ENCODE measurements around the gene LRRFIP2. TPM values are rescaled to one million over a fixed set of nuclear protein-coding genes. Genes with fewer than 3 reads are reported as not detected.

Gene LRRFIP2, protein sequence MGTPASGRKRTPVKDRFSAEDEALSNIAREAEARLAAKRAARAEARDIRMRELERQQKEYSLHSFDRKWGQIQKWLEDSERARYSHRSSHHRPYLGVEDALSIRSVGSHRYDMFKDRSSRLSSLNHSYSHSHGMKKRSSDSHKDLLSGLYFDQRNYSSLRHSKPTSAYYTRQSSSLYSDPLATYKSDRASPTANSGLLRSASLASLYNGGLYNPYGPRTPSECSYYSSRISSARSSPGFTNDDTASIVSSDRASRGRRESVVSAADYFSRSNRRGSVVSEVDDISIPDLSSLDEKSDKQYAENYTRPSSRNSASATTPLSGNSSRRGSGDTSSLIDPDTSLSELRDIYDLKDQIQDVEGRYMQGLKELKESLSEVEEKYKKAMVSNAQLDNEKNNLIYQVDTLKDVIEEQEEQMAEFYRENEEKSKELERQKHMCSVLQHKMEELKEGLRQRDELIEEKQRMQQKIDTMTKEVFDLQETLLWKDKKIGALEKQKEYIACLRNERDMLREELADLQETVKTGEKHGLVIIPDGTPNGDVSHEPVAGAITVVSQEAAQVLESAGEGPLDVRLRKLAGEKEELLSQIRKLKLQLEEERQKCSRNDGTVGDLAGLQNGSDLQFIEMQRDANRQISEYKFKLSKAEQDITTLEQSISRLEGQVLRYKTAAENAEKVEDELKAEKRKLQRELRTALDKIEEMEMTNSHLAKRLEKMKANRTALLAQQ
- total RNA-seq (ENCODE audit: low replicate concordance), result 45.6 and 47.9 TPM in 2 replicates

GRCh38 chr3:37174532-37175126 is at the start of gene LRRFIP2:
Gene LRRFIP2 (minus strand): TSS chr3:37174582. CDS start chr3:37148983, 25,599 bp downstream.

Other genes with a start within 250 kb of the LRRFIP2 start
- gene TRANK1, start 229.5 kb downstream of the LRRFIP2 start, total RNA-seq (ENCODE audit: low replicate concordance), result 13.0 and 24.7 TPM in 2 replicates
- 7.3 and 11.9 TPM in 2 replicates for gene EPM2AIP1, start 181.5 kb downstream of the LRRFIP2 start, total RNA-seq (ENCODE audit: low replicate concordance)
- gene MLH1, start 181.1 kb downstream of the LRRFIP2 start, total RNA-seq (ENCODE audit: low replicate concordance), result 21.4 and 36.2 TPM in 2 replicates
- gene GOLGA4, start 68.7 kb upstream of the LRRFIP2 start, total RNA-seq (ENCODE audit: low replicate concordance), result 33.1 and 64.1 TPM in 2 replicates

All from smooth muscle cell of the coronary artery (primary cell).